ENCODE measurements around the gene CKLF. TPM values are rescaled to one million over a fixed set of nuclear protein-coding genes. Genes with fewer than 3 reads are reported as not detected.

Gene CKLF
- total RNA-seq, 4 donors from 2014 or later, result 10.2 to 24.8 (median 17.5) TPM

DNA sequence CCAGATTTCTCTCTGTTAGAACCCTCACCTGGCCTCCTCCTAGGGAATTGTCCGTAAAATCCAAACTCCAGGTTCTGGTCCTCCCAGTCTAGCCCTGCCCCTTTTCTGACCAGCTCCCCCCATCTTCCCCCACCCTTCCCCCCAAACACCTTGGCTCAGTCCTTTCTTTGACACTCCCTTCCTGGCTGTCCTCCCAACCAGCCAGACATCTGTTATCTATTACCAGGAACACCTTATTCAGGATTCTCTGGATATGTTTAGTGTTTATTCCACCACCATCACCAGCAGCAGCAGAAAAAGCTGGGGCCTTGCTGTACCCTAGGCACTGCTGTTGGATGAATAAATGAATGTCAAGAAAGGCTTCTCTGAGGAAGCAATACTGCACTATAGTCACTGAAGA is 48.1 kb downstream of the CKLF start:
- TF ChIP-seq, protein P1, sequence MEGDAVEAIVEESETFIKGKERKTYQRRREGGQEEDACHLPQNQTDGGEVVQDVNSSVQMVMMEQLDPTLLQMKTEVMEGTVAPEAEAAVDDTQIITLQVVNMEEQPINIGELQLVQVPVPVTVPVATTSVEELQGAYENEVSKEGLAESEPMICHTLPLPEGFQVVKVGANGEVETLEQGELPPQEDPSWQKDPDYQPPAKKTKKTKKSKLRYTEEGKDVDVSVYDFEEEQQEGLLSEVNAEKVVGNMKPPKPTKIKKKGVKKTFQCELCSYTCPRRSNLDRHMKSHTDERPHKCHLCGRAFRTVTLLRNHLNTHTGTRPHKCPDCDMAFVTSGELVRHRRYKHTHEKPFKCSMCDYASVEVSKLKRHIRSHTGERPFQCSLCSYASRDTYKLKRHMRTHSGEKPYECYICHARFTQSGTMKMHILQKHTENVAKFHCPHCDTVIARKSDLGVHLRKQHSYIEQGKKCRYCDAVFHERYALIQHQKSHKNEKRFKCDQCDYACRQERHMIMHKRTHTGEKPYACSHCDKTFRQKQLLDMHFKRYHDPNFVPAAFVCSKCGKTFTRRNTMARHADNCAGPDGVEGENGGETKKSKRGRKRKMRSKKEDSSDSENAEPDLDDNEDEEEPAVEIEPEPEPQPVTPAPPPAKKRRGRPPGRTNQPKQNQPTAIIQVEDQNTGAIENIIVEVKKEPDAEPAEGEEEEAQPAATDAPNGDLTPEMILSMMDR (IDR thresholded peaks at IDR 0.05), result no peak
- no peak for TF ChIP-seq POLR2A (IDR thresholded peaks at IDR 0.05)
- DNase-seq (ENCODE audit: low spot score in 2 of 2), result no peak
- intact Hi-C loops (cut with DNase I; ENCODE audit: low total_unique reads), result no loop called here
- H3K4me3 ChIP-seq (ENCODE audit: low read depth, poor library complexity, severe bottlenecking), result no peak overlapping the region
- WGBS, 2 donors, result 100% methylated on average over 1 of the region's 1 CpG

DNA sequence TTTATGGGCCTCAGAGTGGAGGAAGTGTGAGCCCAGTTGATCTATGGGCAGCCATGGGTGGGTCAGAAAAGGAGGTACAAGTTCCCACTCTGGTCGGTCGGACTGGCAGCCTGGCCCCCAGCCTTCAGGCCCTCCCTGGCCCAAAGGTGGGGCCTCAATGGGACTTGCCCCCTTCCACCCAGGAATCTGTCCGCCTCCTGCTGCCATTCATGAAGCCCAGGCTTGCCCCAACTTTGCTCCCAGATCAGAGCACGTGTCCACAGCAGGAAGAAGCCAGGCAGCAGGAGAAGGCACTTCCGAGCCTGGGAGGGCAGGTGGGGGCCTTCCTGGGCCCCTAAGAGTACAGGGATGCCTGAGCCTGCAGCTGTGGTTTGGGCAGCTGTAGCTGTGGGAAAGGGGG is 49.1 kb downstream of the CKLF start:
- WGBS, 2 donors, result 100% methylated on average over 2 to 5 of the region's 5 CpGs
- intact Hi-C loops (cut with DNase I; ENCODE audit: low total_unique reads), result no loop called here
- TF ChIP-seq, protein P1 (IDR thresholded peaks at IDR 0.05), result no peak
- TF ChIP-seq POLR2A (IDR thresholded peaks at IDR 0.05), result no peak
- no peak overlapping the region for H3K4me3 ChIP-seq (ENCODE audit: low read depth, poor library complexity, severe bottlenecking)
- no peak for DNase-seq (ENCODE audit: low spot score in 2 of 2)

DNA sequence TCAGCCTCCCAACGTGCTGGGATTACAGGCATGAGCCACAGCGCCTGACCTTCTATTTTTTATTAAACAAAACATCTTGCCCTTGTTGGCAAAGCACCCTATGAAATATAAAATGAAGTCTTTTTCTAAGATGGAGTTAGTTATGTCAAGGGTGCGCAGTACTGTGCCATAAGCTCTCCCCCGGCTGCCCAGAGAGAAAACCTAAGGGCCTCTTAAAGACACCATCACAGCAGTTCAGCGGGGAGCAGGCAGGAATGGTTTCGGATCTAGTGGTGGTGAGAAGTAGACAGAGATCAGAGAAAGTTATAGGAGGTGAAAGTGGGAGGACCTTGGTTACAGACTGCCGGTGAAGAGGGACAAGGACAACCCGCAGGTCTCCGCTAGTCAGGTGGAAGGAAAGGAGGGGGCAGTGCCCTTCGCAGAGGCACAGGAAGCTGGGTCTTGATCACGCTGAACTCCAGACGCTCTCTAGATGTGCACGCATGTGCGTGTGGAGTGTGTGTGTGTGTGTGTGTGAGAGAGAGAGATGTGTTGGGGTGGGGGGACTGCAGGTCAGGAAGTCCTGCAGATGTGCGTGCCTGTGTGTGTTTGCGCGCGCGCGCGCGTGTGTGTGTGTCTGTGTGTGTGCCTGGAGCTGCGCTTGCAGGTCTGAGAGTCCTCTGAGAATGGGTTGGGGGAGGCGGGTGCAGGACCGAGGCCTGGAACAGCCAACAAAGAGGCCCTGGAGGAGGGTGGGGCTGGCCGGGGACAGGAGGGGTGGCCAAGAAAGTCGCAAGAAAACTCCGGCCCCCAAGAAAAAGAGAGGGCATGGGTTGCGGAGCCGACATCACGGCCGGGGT is 51.4 kb downstream of the CKLF start:
- TF ChIP-seq, protein P1 (IDR thresholded peaks at IDR 0.05), result peak in 1 of 3 donors; percentile 60
- TF ChIP-seq POLR2A (IDR thresholded peaks at IDR 0.05), result no peak
- intact Hi-C loops (cut with DNase I; ENCODE audit: low total_unique reads), result no loop called here
- H3K4me3 ChIP-seq (ENCODE audit: low read depth, poor library complexity, severe bottlenecking), result peak overlapping the region; percentile 55
- peak; percentile 47 to 92 for DNase-seq (ENCODE audit: low spot score in 2 of 2)
- 13 to 16% methylated on average over 24 to 32 of the region's 32 CpGs for WGBS, 2 donors

DNA sequence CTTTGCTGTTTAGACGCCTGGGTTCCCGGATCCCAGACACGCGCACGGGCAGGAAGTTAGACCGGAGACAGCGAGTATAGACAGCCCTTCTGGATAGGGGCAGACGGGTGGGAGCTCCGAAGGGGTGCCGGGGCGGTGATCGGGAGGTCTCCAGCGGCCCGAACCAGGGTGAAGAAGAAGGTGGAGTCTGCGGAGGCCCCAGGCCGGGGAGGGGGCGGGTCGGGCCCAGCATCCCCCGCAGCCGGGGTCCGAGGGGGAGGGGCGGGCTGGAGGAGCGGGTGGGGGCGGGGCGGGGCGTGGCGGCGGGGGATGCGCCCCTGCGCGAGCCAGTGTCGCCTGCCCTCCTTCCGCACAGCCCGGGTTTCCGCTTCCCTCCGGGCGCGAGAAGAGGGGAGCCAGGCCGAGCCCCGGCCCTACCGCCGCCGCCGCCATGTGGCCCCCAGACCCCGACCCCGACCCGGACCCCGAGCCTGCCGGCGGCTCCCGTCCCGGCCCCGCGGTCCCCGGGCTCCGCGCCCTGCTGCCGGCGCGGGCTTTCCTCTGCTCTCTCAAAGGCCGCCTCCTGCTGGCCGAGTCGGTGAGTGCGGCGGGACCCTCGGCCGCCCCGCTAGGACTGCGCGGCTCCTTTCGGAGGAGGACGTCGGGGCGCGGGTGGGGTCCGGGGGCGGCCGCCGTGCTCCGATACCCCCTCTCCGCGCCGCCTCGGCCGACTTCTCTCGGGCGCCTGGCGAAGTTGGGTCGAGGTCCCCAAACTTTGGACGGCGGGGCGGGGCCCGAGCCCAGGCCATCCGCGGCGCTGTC is 52.2 kb downstream of the CKLF start, which contains the start of gene CMTM3:
Gene CMTM3 (plus strand): TSS at position 329 of the 801 bp plus-strand sequence. CDS start 102 bp downstream, at position 431.
- DNase-seq (ENCODE audit: low spot score in 2 of 2), result peak in 1 of 2 donors; percentile 95
- intact Hi-C loops (cut with DNase I; ENCODE audit: low total_unique reads), result no loop called here
- peak within 1 kb of the TSS; percentile 55 for H3K4me3 ChIP-seq (ENCODE audit: low read depth, poor library complexity, severe bottlenecking)
- WGBS, 2 donors, result 0 to 1% methylated on average over 25 to 35 of the region's 96 CpGs
- no peak for TF ChIP-seq POLR2A (IDR thresholded peaks at IDR 0.05)
- TF ChIP-seq, protein P1 (IDR thresholded peaks at IDR 0.05), result no peak

DNA sequence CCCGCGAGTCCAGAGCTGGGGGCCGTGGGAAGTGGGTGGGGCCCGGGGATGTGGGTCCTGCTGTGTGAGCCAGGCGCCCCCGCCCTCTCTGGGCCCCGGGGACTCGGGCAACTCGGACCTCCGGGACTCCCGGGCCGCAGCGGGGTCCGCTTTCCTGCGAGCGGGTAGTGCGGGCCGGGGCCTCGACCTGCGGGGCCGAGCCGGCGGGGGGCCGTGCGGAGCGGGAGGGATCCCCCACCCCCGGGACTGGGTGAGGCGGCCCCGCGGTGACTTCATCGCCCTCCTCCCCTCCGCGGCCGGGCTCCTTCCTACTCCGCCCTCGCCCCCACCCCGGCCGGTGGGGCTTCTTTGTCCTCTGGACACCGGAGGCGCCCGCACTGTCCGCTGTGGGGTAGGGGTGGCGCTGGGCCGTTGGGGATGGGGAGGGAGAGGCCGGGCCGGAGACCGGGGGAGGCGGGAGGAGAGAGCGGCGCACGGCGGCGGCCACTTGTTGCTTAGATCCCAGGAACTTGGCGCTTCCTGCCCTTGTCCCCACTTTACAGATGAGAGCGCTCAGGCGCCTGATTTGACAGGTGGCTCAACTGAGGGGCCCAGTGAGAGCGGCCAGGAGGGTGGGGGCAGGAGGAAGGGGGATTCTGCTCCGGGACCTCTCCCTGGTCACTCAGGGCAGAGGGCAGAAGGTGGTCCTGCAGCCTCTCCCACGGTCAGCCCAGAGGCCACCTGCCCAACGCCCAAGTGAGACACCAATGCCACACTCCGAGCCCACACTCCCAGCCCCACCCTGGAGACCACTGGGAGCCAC is 53.0 kb downstream of the CKLF start:
- TF ChIP-seq POLR2A (IDR thresholded peaks at IDR 0.05), result no peak
- TF ChIP-seq, protein P1 (IDR thresholded peaks at IDR 0.05), result no peak
- H3K4me3 ChIP-seq (ENCODE audit: low read depth, poor library complexity, severe bottlenecking), result peak overlapping the region; percentile 55
- DNase-seq (ENCODE audit: low spot score in 2 of 2), result peak in 1 of 2 donors; percentile 94
- intact Hi-C loops (cut with DNase I; ENCODE audit: low total_unique reads), result no loop called here
- 8 to 11% methylated on average over 20 to 40 of the region's 61 CpGs for WGBS, 2 donors

Data from lower leg skin (tissue), 4 donors.